A204.1 (cell line): ENCODE data around the gene GAS5.

Experiments
- FAIRE-seq: peaks from 2 replicates; lab custom pipeline; 2012; peaks lifted over from hg19 to GRCh38; lab: Jason Lieb, UNC

The GAS5 gene

GRCh38 chr1:173823781-173824314 is 43.9 kb downstream of the GAS5 start:
- no peak for FAIRE-seq

- FAIRE-seq = no peak
These were observed 46.1 kb downstream of the GAS5 start for GRCh38 chr1:173821680-173822079.

GRCh38 chr1:173818459-173818858 is 49.3 kb downstream of the GAS5 start:
- no peak for FAIRE-seq
